DOHH2 (cell line): ENCODE data around the gene PCDH9.

Experiments used
- H3F3A ChIP-seq: fragments of 200-600 bp; sonication (generic), shearing (Covaris generic); 2 replicates; pipeline ENCODE4 v1.6.0; 2016; ENCODE audit warnings: antibody characterized with exemption, mild to moderate bottlenecking; ENCODE audit not compliant: control insufficient read depth, insufficient read depth
- H3K27ac ChIP-seq: fragments of 200-600 bp; sonication (generic); 2 replicates; pipeline ENCODE4 v1.5.1; 2014; ENCODE audit warnings: low read depth, mild to moderate bottlenecking, low read length, moderate library complexity
- H3K27me3 ChIP-seq: fragments of 200-600 bp; sonication (generic); 2 replicates; pipeline ENCODE4 v1.6.1; 2014; ENCODE audit warnings: mild to moderate bottlenecking, low read length, mixed read lengths; ENCODE audit not compliant: control insufficient read depth
- H3K36me3 ChIP-seq: fragments of 200-600 bp; sonication (generic); 2 replicates; pipeline ENCODE4 v1.6.1; 2014; ENCODE audit warnings: mild to moderate bottlenecking, low read length, moderate library complexity, mixed read lengths; ENCODE audit not compliant: control insufficient read depth
- H3K4me1 ChIP-seq: fragments of 200-600 bp; sonication (generic); 2 replicates; pipeline ENCODE4 v1.6.1; 2014; ENCODE audit warnings: mild to moderate bottlenecking, low read length, mixed read lengths; ENCODE audit not compliant: control insufficient read depth
- H3K4me2 ChIP-seq: fragments of 200-600 bp; sonication (generic); 2 replicates; pipeline ENCODE4 v1.6.0; 2014; ENCODE audit warnings: mild to moderate bottlenecking, low read length, moderate library complexity
- H3K4me3 ChIP-seq: fragments of 200-600 bp; sonication (generic); 2 replicates; pipeline ENCODE4 v1.5.1; 2014; ENCODE audit warnings: mild to moderate bottlenecking, low read length, mixed read lengths
- H3K79me2 ChIP-seq: fragments of 200-600 bp; sonication (generic); 2 replicates; pipeline ENCODE4 v1.6.1; 2014; ENCODE audit warnings: mild to moderate bottlenecking, low read length, mixed read lengths; ENCODE audit not compliant: control insufficient read depth
- H3K9me2 ChIP-seq: fragments of 200-600 bp; sonication (generic); replicated peaks from 2 replicates; pipeline ENCODE4 v1.6.1; 2014; ENCODE audit warnings: mild to moderate bottlenecking, low read length, mixed read lengths; ENCODE audit not compliant: control insufficient read depth
- H3K9me3 ChIP-seq: fragments of 200-600 bp; sonication (generic); 2 replicates; pipeline ENCODE4 v1.6.1; 2014; ENCODE audit warnings: antibody characterized with exemption, low read length, mixed read lengths; ENCODE audit not compliant: control insufficient read depth, insufficient read depth
- H4K20me1 ChIP-seq: fragments of 200-600 bp; sonication (generic); 2 replicates; pipeline ENCODE4 v1.6.0; 2014; ENCODE audit warnings: low read depth, mild to moderate bottlenecking, antibody characterized with exemption, low read length, moderate library complexity; ENCODE audit not compliant: control insufficient read depth, insufficient read depth
- CTCF ChIP-seq: fragments of 200-600 bp; sonication (generic); IDR thresholded peaks from one replicate; pipeline ENCODE4 v1.5.1; 2014; ENCODE audit warnings: antibody characterized with exemption, mild to moderate bottlenecking, low read depth, low read length; ENCODE audit not compliant: poor library complexity, severe bottlenecking
- EZH2phosphoT487 ChIP-seq: fragments of 200-600 bp; sonication (generic); IDR thresholded peaks from 2 replicates; pipeline ENCODE4 v1.6.1; 2017; ENCODE audit warnings: borderline replicate concordance, mild to moderate bottlenecking, antibody characterized with exemption, low read length, moderate library complexity, mixed read lengths

The PCDH9 gene

GRCh38 chr13:66562054-66562453, 668.1 kb downstream of the PCDH9 start:
- Histone ChIP-seq H3K79me2 (no peaks in the 10 kb centered on the region), H3K4me3 (no peak overlapping the region), H3K4me1 (no peaks in the 10 kb centered on the region), H3K9me2 (no peaks in the 10 kb centered on the region; the same call in 1 of the 2 replicates), H3K27me3 (no peaks in the 10 kb centered on the region), H3K27ac (no peak overlapping the region), H3K4me2 (no peak overlapping the region), H4K20me1 (no peaks in the 10 kb centered on the region), H3K36me3 (no peaks in the 10 kb centered on the region), H3K9me3 (peaks cover 13% of the 10 kb centered on the region; the same call in 1 of the 2 replicates), H3F3A (no peaks in the 10 kb centered on the region)
- TF ChIP-seq CTCF (no peak), EZH2phosphoT487 (no peak)

- Histone ChIP-seq H3K79me2 (no peaks in the 10 kb centered on the region), H3F3A (no peaks in the 10 kb centered on the region), H3K9me2 (no peaks in the 10 kb centered on the region; the same call in 1 of the 2 replicates), H3K4me1 (no peaks in the 10 kb centered on the region), H3K27me3 (no peaks in the 10 kb centered on the region), H3K9me3 (peaks cover 13% of the 10 kb centered on the region; the same call in 1 of the 2 replicates), H3K4me2 (no peak overlapping the region), H3K27ac (no peak overlapping the region), H4K20me1 (no peaks in the 10 kb centered on the region), H3K36me3 (no peaks in the 10 kb centered on the region), H3K4me3 (no peak overlapping the region)
- TF ChIP-seq CTCF (no peak), EZH2phosphoT487 (no peak)
Observed at GRCh38 chr13:66560991-66561390, 669.1 kb downstream of the PCDH9 start.

GRCh38 chr13:66560189-66560588, 669.9 kb downstream of the PCDH9 start:
- TF ChIP-seq CTCF (no peak), EZH2phosphoT487 (no peak)
- Histone ChIP-seq H3K4me2 (no peak overlapping the region), H3K27ac (no peak overlapping the region)

GRCh38 chr13:66559093-66559492, 671.0 kb downstream of the PCDH9 start:
- Histone ChIP-seq H3F3A (no peaks in the 10 kb centered on the region), H3K9me3 (peaks cover 13% of the 10 kb centered on the region; the same call in 1 of the 2 replicates), H3K4me1 (no peaks in the 10 kb centered on the region), H3K9me2 (no peaks in the 10 kb centered on the region), H4K20me1 (no peaks in the 10 kb centered on the region), H3K4me2 (no peak overlapping the region), H3K27me3 (no peaks in the 10 kb centered on the region), H3K4me3 (no peak overlapping the region), H3K79me2 (no peaks in the 10 kb centered on the region), H3K27ac (no peak overlapping the region), H3K36me3 (no peaks in the 10 kb centered on the region)
- TF ChIP-seq EZH2phosphoT487 = no peak
- no peak for TF ChIP-seq CTCF

More at GRCh38 chr13:66560189-66560588, 669.9 kb downstream of the PCDH9 start:
- no peak overlapping the region for H3K4me3 ChIP-seq
- H3K27me3 ChIP-seq = no peaks in the 10 kb centered on the region
- peaks cover 13% of the 10 kb centered on the region; the same call in 1 of the 2 replicates for H3K9me3 ChIP-seq
- no peaks in the 10 kb centered on the region for H3K4me1 ChIP-seq
- H3K36me3 ChIP-seq = no peaks in the 10 kb centered on the region
- no peaks in the 10 kb centered on the region for H4K20me1 ChIP-seq
- no peaks in the 10 kb centered on the region; the same call in 1 of the 2 replicates for H3K9me2 ChIP-seq
- no peaks in the 10 kb centered on the region for H3F3A ChIP-seq
- no peaks in the 10 kb centered on the region for H3K79me2 ChIP-seq
